Effector memory CD8-positive, alpha-beta T cell (primary cell): Measurements from ENCODE around the gene WT1.
A peak's percentile ranks its signal among the peaks of the same experiment; 100 is the strongest.

Source experiments
- ATAC-seq: fragments of 150-1000 bp; cut with Tn5 transposase; replicated peaks from 2 replicates; pipeline ENCODE4 v1.10.0; 2021; ENCODE audit warnings: mild to moderate bottlenecking, moderate library complexity
- DNase-seq, 3 experiments: peaks; one replicate each; pipeline ENCODE4 v3.0.0; 2021
- H3K27ac Mint-ChIP-seq, 2 donors: one replicate each; pipeline ENCODE4 v1.8.0; 2022; ENCODE audit warnings: mild to moderate bottlenecking in 2 of 2, mixed read lengths in 2 of 2, moderate library complexity in 2 of 2
- H3K27me3 Mint-ChIP-seq, 2 donors: one replicate each; pipeline ENCODE4 v1.8.0; 2022; ENCODE audit warnings: mixed read lengths in 2 of 2
- H3K36me3 Mint-ChIP-seq: one replicate; pipeline ENCODE4 v1.8.0; 2022; ENCODE audit warnings: mild to moderate bottlenecking, moderate library complexity, mixed read lengths; ENCODE audit not compliant: insufficient read depth
- H3K4me1 Mint-ChIP-seq, 2 donors: one replicate each; pipeline ENCODE4 v1.8.0; 2022; ENCODE audit warnings: low read depth in 2 of 2, mixed read lengths in 2 of 2
- H3K4me3 Mint-ChIP-seq, 2 donors: one replicate each; pipeline ENCODE4 v1.8.0; 2022; ENCODE audit warnings: mild to moderate bottlenecking in 2 of 2, mixed read lengths in 2 of 2, moderate library complexity in 2 of 2
- H3K9me3 Mint-ChIP-seq, 2 donors: one replicate each; pipeline ENCODE4 v1.8.0; 2022; ENCODE audit warnings: mixed read lengths in 2 of 2

The WT1 gene

DNA sequence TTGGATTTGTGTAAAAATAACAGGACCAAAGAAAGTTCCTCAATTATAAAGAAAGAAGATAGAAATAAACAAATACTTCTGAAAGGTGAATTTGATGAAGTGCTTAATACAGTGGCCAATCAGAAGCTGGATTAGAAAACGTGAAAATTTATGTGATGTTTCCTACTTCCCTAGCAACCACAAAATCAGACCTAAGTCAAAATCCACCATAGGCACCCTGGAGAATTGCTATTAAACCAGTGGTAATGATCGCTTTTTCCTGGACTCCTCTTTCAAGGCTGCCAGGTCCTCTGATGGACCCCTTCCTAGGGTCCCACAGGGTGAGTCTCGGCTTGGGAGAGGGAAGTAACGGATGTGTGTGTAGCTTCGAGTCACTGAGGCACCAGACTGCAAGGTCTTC, 9.6 kb downstream of the WT1 start:
- Mint-ChIP-seq H3K27ac (no peak overlapping the region), H3K4me3 (no peak overlapping the region), H3K4me1 (peaks cover 4 to 15% of the 10 kb centered on the region in 2 donors), H3K9me3 (no peaks in the 10 kb centered on the region), H3K27me3 (peaks cover 63 to 89% of the 10 kb centered on the region in 2 donors), H3K36me3 (no peaks in the 10 kb centered on the region)
- DNase-seq (no peak), ATAC-seq (no peak)

DNA sequence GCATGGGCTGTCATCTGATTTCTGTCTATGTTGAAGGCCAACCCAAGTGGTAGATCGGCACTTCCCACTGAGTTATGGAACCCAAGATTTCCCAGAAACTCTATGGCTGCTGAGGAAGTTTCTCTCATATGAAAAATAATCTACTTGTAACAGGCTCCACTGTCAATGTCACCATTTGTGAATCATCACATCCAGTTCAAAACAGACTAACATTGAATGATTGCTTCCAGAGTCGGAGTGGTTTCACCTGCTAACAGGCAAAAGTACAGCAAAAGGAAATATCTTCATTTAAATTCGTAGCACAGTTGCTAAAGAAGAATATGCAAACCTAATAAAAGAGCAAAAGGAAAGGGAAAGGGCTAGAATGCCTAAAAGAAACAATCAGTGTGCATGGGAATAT, 12.8 kb downstream of the WT1 start:
- H3K4me3 Mint-ChIP-seq, result no peak overlapping the region
- H3K9me3 Mint-ChIP-seq, result no peaks in the 10 kb centered on the region
- no peak overlapping the region for H3K27ac Mint-ChIP-seq
- H3K27me3 Mint-ChIP-seq, result peaks cover 30 to 57% of the 10 kb centered on the region in 2 donors
- ATAC-seq, result no peak
- DNase-seq, result no peak
- H3K36me3 Mint-ChIP-seq, result no peaks in the 10 kb centered on the region
- H3K4me1 Mint-ChIP-seq, result peaks cover 6 to 13% of the 10 kb centered on the region in 2 donors

DNA sequence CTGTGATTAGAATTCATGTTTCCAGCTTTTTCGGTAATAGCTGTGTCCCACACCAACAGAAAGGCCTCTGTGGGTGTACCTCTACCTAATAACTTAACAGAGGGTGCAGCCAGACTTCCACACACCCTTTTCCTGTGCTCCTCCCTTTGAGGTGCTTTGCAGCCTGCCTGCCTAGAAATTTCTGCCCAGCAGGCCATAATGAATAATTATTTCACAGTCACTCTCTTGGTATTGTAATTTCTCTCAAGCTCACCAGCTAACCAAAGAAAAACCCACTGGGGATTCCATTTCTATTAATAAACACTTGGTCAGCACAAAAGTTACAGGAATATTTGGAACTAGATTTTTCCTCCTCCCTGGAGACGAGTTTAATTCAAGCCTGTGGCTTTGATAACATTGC, 13.3 kb downstream of the WT1 start:
- H3K36me3 Mint-ChIP-seq, result no peaks in the 10 kb centered on the region
- ATAC-seq (no peak), DNase-seq (no peak)
- no peak overlapping the region for H3K4me3 Mint-ChIP-seq
- H3K4me1 Mint-ChIP-seq, result peaks cover 6 to 13% of the 10 kb centered on the region in 2 donors
- H3K9me3 Mint-ChIP-seq, result no peaks in the 10 kb centered on the region
- H3K27ac Mint-ChIP-seq, result peak overlapping the region; percentile 41 to 44
- peaks cover 29 to 52% of the 10 kb centered on the region in 2 donors for H3K27me3 Mint-ChIP-seq

DNA sequence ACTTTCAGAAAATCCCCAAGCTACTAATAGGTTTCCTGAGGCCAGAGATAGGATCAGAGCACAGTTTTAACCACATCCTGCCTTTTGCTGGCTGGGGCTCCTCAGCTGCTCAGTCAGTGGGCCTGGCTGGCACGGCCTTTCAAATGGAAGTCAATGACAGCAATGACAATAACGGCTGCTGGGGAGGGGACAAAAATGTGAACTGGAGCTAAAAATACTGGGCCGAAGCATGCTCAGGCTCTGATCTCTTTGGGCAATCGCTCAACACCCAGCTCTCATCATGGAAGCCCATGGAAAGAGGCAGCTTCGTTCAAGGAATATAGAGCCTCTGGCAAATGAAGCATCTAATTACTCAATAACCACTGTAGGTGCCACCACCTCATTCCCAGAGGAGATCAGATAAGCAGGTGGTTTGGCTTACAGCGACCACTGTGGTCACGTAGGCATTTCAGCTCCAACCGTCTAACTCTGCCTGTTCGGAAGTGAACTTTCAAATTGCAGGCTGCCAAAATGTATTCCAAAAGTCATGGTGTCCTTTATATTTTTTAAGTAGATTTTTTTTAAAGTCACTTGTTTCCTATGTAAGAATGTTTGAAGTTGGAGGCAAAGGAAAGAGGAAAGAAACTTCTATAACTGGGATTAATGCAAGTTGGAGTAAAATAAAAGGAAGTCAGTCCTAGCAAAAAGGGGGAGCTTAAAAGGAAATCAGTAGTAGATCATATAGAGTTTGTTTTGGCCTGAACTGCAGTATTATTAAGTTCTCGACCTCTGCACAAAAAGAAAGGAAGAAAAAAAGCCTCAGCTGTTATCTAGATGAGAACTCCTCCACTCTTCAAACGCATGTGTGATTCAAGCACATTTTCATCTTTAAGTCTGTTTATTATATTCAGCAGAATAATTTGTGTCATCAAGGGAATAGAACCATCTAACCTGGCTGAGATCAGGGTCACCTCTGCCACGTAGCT, 14.1 kb downstream of the WT1 start:
- Mint-ChIP-seq H3K4me3 (peak overlapping the region in 1 of 2 donors; percentile 61), H3K36me3 (peaks cover 2% of the 10 kb centered on the region), H3K9me3 (no peaks in the 10 kb centered on the region), H3K27ac (peak overlapping the region in 1 of 2 donors; percentile 41), H3K4me1 (peaks cover 6 to 11% of the 10 kb centered on the region in 2 donors), H3K27me3 (peaks cover 26 to 44% of the 10 kb centered on the region in 2 donors)
- ATAC-seq (peak; percentile 82), DNase-seq (peak in 1 of 3 experiments; percentile 1)

- no peak for ATAC-seq
- Mint-ChIP-seq H3K27ac (no peak overlapping the region), H3K27me3 (peaks cover 24 to 43% of the 10 kb centered on the region in 2 donors), H3K36me3 (peaks cover 2% of the 10 kb centered on the region), H3K9me3 (no peaks in the 10 kb centered on the region), H3K4me3 (no peak overlapping the region), H3K4me1 (peaks cover 6 to 11% of the 10 kb centered on the region in 2 donors)
- DNase-seq, result no peak
Observed at GRCh38 chr11:32420139-32420538, 15.2 kb downstream of the WT1 start.

DNA sequence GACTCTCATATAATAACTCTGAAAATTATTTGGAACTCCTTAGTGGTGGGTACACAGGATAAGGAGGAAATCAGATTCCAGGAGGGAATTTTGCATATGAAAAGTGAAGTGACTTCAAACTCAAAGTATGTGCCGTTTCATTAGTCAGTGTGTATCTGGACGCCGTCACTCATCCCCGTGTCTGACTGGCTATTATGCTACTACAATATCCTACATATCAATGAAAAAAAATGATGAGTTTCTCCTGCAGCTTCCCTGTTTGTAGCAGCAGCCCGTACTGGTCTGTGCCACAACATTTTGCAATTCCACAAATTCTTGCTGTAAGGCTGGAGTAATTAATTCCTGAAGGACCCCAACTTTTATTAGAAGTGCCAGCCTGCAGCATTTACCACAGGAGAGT, 16.5 kb downstream of the WT1 start:
- peaks cover 6 to 11% of the 10 kb centered on the region in 2 donors for H3K4me1 Mint-ChIP-seq
- peaks cover 2% of the 10 kb centered on the region for H3K36me3 Mint-ChIP-seq
- ATAC-seq (no peak), DNase-seq (no peak)
- peaks cover 20 to 33% of the 10 kb centered on the region in 2 donors for H3K27me3 Mint-ChIP-seq
- no peaks in the 10 kb centered on the region for H3K9me3 Mint-ChIP-seq
- H3K4me3 Mint-ChIP-seq, result no peak overlapping the region
- H3K27ac Mint-ChIP-seq, result no peak overlapping the region

- no peaks in the 10 kb centered on the region for H3K9me3 Mint-ChIP-seq
- no peak for ATAC-seq
- H3K27ac Mint-ChIP-seq, result no peak overlapping the region
- peaks cover 6 to 11% of the 10 kb centered on the region in 2 donors for H3K4me1 Mint-ChIP-seq
- H3K4me3 Mint-ChIP-seq, result no peak overlapping the region
- DNase-seq, result no peak
- H3K27me3 Mint-ChIP-seq, result peaks cover 23 to 30% of the 10 kb centered on the region in 2 donors
- H3K36me3 Mint-ChIP-seq, result peaks cover 2% of the 10 kb centered on the region
Observed at GRCh38 chr11:32417806-32418205, 17.5 kb downstream of the WT1 start.

DNA sequence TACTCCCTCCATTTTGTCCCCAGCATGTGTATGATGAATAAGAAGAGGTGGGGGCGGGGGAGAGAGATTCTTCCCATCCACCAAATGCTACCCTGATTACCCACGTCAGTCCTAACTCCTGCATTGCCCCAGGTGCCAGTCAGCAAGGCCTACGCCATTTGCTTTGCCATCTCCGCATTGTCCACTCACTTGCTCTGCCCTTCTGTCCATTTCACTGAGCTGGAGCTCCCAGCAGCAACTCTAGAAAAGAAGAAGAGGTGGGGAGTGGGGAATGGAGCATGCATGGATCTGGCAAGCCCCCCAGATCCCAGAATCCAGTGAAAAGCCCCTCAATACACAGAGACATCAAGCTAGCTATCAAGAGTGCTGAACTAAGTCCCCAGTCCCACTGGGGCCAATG, 19.0 kb downstream of the WT1 start:
- H3K36me3 Mint-ChIP-seq, result peaks cover 2% of the 10 kb centered on the region
- H3K4me1 Mint-ChIP-seq, result peaks cover 6% of the 10 kb centered on the region in 2 donors
- ATAC-seq (no peak), DNase-seq (no peak)
- no peak overlapping the region for H3K27ac Mint-ChIP-seq
- H3K9me3 Mint-ChIP-seq, result no peaks in the 10 kb centered on the region
- no peak overlapping the region for H3K4me3 Mint-ChIP-seq
- peaks cover 18 to 34% of the 10 kb centered on the region in 2 donors for H3K27me3 Mint-ChIP-seq

- H3K4me1 Mint-ChIP-seq, result no peaks in the 10 kb centered on the region
- ATAC-seq, result no peak
- H3K4me3 Mint-ChIP-seq, result no peak overlapping the region
- no peak for DNase-seq
- no peak overlapping the region for H3K27ac Mint-ChIP-seq
- H3K36me3 Mint-ChIP-seq, result peaks cover 2% of the 10 kb centered on the region
- H3K9me3 Mint-ChIP-seq, result no peaks in the 10 kb centered on the region
- peaks cover 17 to 45% of the 10 kb centered on the region in 2 donors for H3K27me3 Mint-ChIP-seq
Observed at GRCh38 chr11:32414925-32415324, 20.4 kb downstream of the WT1 start.

GRCh38 chr11:32411942-32412615, 23.3 kb downstream of the WT1 start:
- H3K27ac Mint-ChIP-seq, result no peak overlapping the region
- ATAC-seq (no peak), DNase-seq (no peak)
- peaks cover 2% of the 10 kb centered on the region for H3K36me3 Mint-ChIP-seq
- no peaks in the 10 kb centered on the region for H3K9me3 Mint-ChIP-seq
- peaks cover 26 to 53% of the 10 kb centered on the region in 2 donors for H3K27me3 Mint-ChIP-seq
- H3K4me3 Mint-ChIP-seq, result no peak overlapping the region
- no peaks in the 10 kb centered on the region for H3K4me1 Mint-ChIP-seq

DNA sequence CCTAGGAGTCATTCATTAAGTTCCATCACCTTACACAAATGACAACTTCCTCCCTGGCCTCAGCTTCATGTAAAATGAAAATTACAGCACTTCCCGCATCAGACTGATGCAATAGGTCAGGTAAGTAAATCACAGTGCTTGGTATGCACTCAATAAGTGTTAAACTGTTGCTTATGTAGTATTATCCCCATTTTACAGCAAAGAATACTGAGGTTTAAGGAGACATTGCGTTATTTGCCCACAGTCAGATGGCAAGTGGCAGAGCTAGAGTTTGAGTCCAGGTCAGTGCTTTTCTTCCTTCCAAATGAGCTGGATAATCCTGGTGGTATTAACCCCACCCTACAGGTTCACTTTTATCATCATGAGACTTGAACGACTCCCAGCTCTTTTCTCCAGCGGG, 29.7 kb downstream of the WT1 start:
- Mint-ChIP-seq H3K36me3 (no peaks in the 10 kb centered on the region), H3K27ac (no peak overlapping the region), H3K27me3 (peaks cover 20 to 39% of the 10 kb centered on the region in 2 donors)

GRCh38 chr11:32402836-32403235, 32.5 kb downstream of the WT1 start:
- DNase-seq, result no peak
- Mint-ChIP-seq H3K9me3 (peaks cover 0 to 4% of the 10 kb centered on the region in 2 donors), H3K27me3 (peaks cover 28 to 34% of the 10 kb centered on the region in 2 donors), H3K36me3 (no peaks in the 10 kb centered on the region), H3K27ac (no peak overlapping the region), H3K4me3 (no peak overlapping the region), H3K4me1 (no peaks in the 10 kb centered on the region)
- ATAC-seq, result no peak

More for the DNA sequence above, 29.7 kb downstream of the WT1 start:
- ATAC-seq, result no peak
- Mint-ChIP-seq H3K9me3 (peaks cover 0 to 4% of the 10 kb centered on the region in 2 donors), H3K4me3 (no peak overlapping the region), H3K4me1 (no peaks in the 10 kb centered on the region)
- DNase-seq, result no peak

- H3K4me1 Mint-ChIP-seq, result peaks cover 0 to 2% of the 10 kb centered on the region in 2 donors
- H3K27me3 Mint-ChIP-seq, result peaks cover 27 to 28% of the 10 kb centered on the region in 2 donors
Observed at GRCh38 chr11:32400670-32401369, 34.5 kb downstream of the WT1 start.

More at GRCh38 chr11:32400670-32401369, 34.5 kb downstream of the WT1 start:
- Mint-ChIP-seq H3K4me3 (no peak overlapping the region), H3K36me3 (no peaks in the 10 kb centered on the region), H3K27ac (no peak overlapping the region), H3K9me3 (peaks cover 0 to 4% of the 10 kb centered on the region in 2 donors)
- ATAC-seq (no peak), DNase-seq (no peak)
